Activated naive CD4-positive, alpha-beta T cell treated with anti-CD3 and anti-CD28 coated beads, Interleukin-2, amount 50 U/mL, for 24 hours (primary cell): ENCODE results near the gene SLC6A12.
"Not testable (repeated sequence)": the region's sequence is repeated elsewhere in the genome, so short reads cannot be mapped to it uniquely, and the experiment has no call there.

ENCODE experiments used
- H3K27ac Mint-ChIP-seq: one replicate; pipeline ENCODE4 v1.8.0; 2021; ENCODE audit warnings: mild to moderate bottlenecking, mixed read lengths
- H3K27me3 Mint-ChIP-seq: one replicate; pipeline ENCODE4 v1.8.0; 2021; ENCODE audit warnings: mixed read lengths
- H3K36me3 Mint-ChIP-seq: one replicate; pipeline ENCODE4 v1.8.0; 2021; ENCODE audit warnings: mixed read lengths
- H3K4me1 Mint-ChIP-seq: one replicate; pipeline ENCODE4 v1.8.0; 2021; ENCODE audit warnings: mixed read lengths
- H3K4me3 Mint-ChIP-seq: one replicate; pipeline ENCODE4 v1.8.0; 2021; ENCODE audit warnings: mild to moderate bottlenecking, mixed read lengths
- H3K9me3 Mint-ChIP-seq: one replicate; pipeline ENCODE4 v1.8.0; 2021; ENCODE audit warnings: mixed read lengths

SLC6A12 gene

DNA sequence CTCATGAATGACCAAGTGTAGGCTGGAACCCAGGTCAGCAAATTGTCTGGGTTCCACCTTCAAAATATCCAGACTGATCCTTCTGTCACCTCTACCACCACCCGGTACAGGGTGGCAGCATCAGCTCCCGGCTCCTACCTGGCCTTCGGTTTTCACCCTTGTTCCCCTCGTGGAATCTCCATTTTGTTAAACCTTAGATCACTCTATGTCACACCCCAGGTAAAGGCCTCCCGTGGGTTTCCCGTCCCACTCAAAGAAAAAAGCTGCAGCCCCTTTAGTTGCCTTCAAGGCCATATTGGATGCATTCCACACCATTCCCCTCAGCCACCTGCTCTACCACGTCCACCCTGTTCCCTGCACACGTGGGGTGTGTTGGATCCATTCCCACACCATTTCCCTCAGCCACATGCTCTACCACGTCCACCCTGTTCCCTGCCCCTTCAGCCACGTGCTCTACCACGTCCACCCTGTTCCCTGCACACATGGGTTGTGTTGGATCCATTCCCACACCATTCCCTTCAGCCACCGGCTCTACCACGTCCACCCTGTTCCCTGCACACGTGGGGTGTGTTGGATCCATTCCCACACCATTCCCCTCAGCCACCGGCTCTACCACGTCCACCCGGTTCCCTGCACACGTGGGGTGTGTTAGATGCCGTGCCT is 24.9 kb upstream of the SLC6A12 start:
- Mint-ChIP-seq H3K4me1 (no peaks in the 10 kb centered on the region), H3K9me3 (no peaks in the 10 kb centered on the region), H3K36me3 (no peaks in the 10 kb centered on the region), H3K4me3 (no peak overlapping the region), H3K27ac (no peak overlapping the region), H3K27me3 (peaks cover 4% of the 10 kb centered on the region)

- Mint-ChIP-seq H3K4me3 (no peak overlapping the region), H3K36me3 (no peaks in the 10 kb centered on the region), H3K4me1 (no peaks in the 10 kb centered on the region), H3K9me3 (no peaks in the 10 kb centered on the region), H3K27me3 (peaks cover 3% of the 10 kb centered on the region), H3K27ac (no peak overlapping the region)
Observed at GRCh38 chr12:238116-238515, 24.2 kb upstream of the SLC6A12 start.

DNA sequence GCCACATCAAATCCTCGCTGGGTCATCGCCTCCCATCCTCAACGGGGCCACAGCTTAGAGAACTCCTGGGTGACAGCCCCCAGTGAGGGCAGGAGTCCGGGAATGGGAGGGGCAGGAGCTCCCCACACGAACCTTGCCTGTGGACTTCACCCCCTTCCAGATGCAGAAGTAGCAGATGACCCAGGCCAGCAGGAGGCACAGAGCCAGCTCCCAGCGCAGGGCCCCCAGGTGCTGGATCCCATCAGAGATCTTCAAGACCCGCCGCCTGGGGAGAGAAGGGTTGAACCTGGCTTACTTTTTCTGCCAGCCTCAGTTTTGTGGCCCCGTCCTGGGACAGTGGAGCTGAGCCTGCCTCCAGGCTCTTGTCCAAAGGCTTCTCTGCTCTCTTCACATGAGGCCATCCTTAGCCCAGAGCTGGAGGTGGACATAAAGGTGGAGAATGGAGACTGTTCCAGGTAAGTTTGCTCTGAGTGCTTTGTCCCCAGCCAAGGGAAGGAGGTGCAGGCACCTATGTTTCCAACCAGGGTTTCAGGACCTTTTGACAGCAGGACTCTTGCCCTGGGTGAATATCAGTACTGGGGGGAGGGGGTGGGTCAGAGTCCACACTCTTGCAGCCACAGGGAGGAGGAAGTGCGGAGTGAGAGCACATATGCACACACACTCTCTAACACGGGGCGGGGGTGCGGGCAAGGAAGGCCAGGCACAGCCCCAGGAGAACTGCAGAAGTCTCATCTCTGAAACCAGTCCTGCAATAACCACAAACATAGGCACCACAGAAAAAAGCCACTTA is 23.3 kb upstream of the SLC6A12 start:
- H3K27me3 Mint-ChIP-seq = peaks cover 3% of the 10 kb centered on the region
- H3K9me3 Mint-ChIP-seq = no peaks in the 10 kb centered on the region
- H3K27ac Mint-ChIP-seq = no peak overlapping the region
- no peaks in the 10 kb centered on the region for H3K36me3 Mint-ChIP-seq
- H3K4me1 Mint-ChIP-seq = no peaks in the 10 kb centered on the region
- no peak overlapping the region for H3K4me3 Mint-ChIP-seq

DNA sequence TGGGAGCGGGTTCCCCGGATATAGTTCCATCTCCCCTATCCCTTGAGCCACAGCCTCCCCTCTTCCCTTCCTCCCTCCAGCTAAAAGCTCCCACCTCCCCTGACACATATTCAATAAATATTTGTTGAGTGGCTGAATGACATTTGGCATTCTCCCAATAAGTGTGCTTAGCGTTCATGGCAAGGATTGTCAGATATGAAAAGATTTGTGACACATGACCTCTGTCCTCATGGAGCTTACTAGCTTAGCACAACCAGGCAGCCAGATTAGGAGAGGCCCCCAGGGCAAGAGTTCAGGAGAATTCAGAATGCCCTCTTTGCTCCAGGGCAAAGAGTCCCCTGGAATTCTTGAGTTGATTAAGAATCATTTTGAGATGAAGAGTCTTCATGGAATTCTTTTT is 22.5 kb upstream of the SLC6A12 start:
- Mint-ChIP-seq H3K27me3 (peaks cover 1% of the 10 kb centered on the region), H3K4me1 (no peaks in the 10 kb centered on the region), H3K4me3 (no peak overlapping the region), H3K9me3 (no peaks in the 10 kb centered on the region), H3K27ac (no peak overlapping the region), H3K36me3 (no peaks in the 10 kb centered on the region)

- H3K27me3 Mint-ChIP-seq, H3K27ac Mint-ChIP-seq, H3K36me3 Mint-ChIP-seq, H3K4me3 Mint-ChIP-seq, H3K4me1 Mint-ChIP-seq, H3K9me3 Mint-ChIP-seq: not testable (repeated sequence)
Observed at GRCh38 chr12:235967-236366, 22.0 kb upstream of the SLC6A12 start.

DNA sequence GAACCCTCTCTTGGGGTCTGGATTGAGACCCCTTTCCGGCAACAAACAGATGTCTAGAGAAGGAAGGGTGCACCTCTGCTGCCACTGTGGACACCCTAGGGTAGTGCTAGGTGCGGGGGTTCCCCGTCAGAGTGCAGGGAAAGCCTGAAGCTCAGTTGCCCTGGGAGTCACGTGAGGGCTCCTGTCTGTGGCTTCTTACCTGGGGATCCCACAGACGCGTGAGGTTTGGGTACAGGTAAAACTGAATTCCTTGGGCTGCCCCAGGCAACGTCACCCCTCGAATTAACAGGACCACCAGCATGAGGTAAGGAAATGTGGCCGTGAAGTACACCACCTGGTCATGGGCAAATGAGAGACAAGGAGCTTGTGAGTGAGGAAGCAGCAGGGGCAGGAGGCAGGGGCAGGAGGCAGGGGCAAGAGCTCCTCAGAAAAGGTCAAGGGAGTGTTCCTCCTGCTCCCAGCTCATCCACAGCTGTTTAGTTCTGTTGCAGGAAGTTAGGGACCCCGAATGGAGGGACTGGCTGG is 21.0 kb upstream of the SLC6A12 start:
- peaks cover 1% of the 10 kb centered on the region for H3K27me3 Mint-ChIP-seq
- H3K9me3 Mint-ChIP-seq = no peaks in the 10 kb centered on the region
- no peak overlapping the region for H3K4me3 Mint-ChIP-seq
- H3K27ac Mint-ChIP-seq = no peak overlapping the region
- H3K4me1 Mint-ChIP-seq = no peaks in the 10 kb centered on the region
- H3K36me3 Mint-ChIP-seq = no peaks in the 10 kb centered on the region

- Mint-ChIP-seq H3K9me3 (no peaks in the 10 kb centered on the region), H3K4me1 (no peaks in the 10 kb centered on the region), H3K27ac (no peak overlapping the region)
Observed at GRCh38 chr12:234019-234418, 20.1 kb upstream of the SLC6A12 start.

GRCh38 chr12:233615-233968 is 19.6 kb upstream of the SLC6A12 start:
- Mint-ChIP-seq H3K27ac (no peak overlapping the region), H3K4me3 (no peak overlapping the region), H3K36me3 (no peaks in the 10 kb centered on the region), H3K4me1 (no peaks in the 10 kb centered on the region), H3K9me3 (no peaks in the 10 kb centered on the region), H3K27me3 (peaks cover 1% of the 10 kb centered on the region)

More at GRCh38 chr12:234019-234418, 20.1 kb upstream of the SLC6A12 start:
- no peaks in the 10 kb centered on the region for H3K36me3 Mint-ChIP-seq
- H3K4me3 Mint-ChIP-seq = no peak overlapping the region
- H3K27me3 Mint-ChIP-seq = peaks cover 1% of the 10 kb centered on the region

DNA sequence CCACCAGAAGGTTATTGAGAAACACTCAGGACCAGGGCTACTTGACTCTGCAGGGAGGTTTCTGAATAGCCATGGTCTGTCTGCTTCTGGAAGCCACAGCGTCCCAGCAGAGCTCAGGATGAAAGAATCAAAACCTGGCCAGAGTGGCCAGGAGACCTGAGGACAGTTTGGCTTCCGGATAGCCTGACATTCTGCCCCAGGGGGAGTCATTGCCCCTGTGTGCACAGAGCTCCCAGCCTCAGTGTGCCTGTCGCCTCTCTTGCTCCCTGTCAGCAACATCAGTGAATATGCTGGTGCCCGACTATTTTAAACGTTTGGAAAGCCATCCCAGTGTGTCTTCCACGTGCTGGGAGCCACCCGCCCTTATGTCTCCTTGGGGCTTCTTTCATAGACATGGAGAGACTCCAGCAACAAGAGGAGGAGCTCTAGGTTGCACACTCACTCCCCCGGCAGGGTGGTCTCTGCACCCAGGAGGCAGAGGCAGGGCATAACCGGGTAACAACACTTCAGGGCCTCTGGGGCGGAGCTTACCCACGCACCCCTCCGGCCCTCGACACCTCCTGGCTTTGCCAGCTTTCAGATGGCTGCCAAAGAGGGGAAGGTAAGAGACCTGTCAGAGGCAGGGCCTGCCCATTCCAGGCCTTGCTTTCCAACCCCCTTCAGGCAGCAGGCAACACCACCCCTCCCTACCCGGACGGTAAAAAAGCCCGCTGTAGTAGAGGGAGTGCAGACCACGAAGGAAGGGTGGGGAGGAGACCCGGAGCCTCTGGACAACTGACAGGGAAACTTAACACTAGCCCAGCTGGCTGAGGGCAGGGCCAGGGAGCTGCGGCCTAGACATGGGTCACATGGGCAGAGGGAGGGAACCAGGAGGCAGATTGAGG is 19.0 kb upstream of the SLC6A12 start:
- Mint-ChIP-seq H3K36me3 (no peaks in the 10 kb centered on the region), H3K27ac (no peak overlapping the region), H3K4me3 (no peak overlapping the region), H3K9me3 (no peaks in the 10 kb centered on the region), H3K4me1 (no peaks in the 10 kb centered on the region), H3K27me3 (peaks cover 1% of the 10 kb centered on the region)

DNA sequence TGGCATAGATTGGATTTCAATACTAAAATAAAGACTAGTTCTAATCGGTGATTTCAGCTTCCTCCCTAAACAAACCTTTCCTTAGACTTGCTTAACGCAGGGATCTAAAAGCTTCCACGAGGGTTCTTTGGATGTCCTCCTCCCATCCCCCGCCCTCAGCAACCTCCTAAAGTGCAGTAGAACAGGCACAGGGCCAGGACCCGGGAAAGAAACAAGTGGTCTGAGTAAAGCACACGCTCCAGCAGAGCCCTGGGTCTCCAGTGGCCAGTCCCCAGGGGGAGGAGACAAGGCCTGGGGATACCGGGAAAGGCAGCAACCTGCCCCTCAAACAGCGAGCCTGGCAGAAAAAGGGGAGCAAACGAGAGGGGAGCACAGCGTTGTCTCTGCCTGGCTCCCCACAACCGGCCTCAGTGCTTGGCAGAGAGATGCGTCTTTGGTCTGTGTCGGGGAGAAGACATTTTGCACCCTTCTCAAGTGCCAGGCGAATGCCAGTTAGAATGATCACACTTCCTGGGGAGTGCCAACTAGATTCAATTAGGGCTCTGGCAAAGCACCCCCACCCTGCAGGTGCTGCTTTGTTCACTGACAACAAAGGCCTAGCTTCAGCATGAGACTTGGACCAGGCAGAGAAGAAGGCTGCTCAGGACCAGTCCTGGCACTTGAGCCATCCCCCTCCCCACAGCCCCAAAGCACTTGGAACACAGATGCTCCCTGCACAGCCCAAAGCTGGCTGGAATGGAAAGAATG is 17.1 kb upstream of the SLC6A12 start:
- no peaks in the 10 kb centered on the region for H3K36me3 Mint-ChIP-seq
- peaks cover 1% of the 10 kb centered on the region for H3K27me3 Mint-ChIP-seq
- no peaks in the 10 kb centered on the region for H3K4me1 Mint-ChIP-seq
- H3K4me3 Mint-ChIP-seq = no peak overlapping the region
- no peak overlapping the region for H3K27ac Mint-ChIP-seq
- H3K9me3 Mint-ChIP-seq = no peaks in the 10 kb centered on the region

DNA sequence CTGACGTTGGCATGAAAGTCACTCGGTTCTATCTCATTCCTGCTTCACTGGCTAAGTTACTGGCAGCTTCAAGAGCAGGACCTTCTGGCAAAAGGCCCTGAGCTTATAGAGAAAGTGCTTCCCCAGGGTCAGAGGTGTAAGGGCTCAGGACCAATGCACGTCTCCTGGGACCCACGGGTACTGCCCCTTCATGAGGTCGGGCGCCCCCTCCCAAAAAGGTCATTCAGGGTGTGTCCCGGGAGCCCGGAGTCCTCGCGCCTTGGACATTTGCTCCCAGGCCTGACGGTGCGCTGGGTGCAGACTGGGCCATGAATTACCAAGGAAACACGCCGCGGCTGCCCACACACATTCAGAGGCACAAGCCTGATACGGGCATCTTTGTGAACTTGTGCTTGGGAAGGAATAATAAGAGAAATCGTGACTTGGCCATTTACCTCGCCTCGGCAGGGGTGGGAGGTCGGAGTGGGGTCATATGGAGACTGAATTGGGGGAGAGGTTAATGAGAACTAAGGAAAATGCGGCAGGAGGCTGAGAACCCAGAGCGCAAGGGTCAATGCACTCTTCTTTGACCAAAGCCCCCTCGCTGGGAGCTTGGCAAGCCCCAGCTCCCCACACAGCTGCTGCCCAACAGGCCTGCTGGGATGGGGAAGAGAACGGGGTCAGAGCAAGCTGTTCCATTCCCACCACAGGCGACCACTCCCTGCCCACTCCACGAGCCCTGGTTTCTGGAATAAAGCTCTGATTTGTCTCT is 15.7 kb upstream of the SLC6A12 start:
- Mint-ChIP-seq H3K36me3 (no peaks in the 10 kb centered on the region), H3K27me3 (no peaks in the 10 kb centered on the region), H3K4me3 (no peak overlapping the region), H3K4me1 (no peaks in the 10 kb centered on the region), H3K27ac (no peak overlapping the region), H3K9me3 (no peaks in the 10 kb centered on the region)

GRCh38 chr12:228846-229200 is 14.9 kb upstream of the SLC6A12 start:
- Mint-ChIP-seq H3K4me3 (no peak overlapping the region), H3K27me3 (no peaks in the 10 kb centered on the region), H3K36me3 (no peaks in the 10 kb centered on the region), H3K9me3 (no peaks in the 10 kb centered on the region), H3K4me1 (no peaks in the 10 kb centered on the region), H3K27ac (no peak overlapping the region)

DNA sequence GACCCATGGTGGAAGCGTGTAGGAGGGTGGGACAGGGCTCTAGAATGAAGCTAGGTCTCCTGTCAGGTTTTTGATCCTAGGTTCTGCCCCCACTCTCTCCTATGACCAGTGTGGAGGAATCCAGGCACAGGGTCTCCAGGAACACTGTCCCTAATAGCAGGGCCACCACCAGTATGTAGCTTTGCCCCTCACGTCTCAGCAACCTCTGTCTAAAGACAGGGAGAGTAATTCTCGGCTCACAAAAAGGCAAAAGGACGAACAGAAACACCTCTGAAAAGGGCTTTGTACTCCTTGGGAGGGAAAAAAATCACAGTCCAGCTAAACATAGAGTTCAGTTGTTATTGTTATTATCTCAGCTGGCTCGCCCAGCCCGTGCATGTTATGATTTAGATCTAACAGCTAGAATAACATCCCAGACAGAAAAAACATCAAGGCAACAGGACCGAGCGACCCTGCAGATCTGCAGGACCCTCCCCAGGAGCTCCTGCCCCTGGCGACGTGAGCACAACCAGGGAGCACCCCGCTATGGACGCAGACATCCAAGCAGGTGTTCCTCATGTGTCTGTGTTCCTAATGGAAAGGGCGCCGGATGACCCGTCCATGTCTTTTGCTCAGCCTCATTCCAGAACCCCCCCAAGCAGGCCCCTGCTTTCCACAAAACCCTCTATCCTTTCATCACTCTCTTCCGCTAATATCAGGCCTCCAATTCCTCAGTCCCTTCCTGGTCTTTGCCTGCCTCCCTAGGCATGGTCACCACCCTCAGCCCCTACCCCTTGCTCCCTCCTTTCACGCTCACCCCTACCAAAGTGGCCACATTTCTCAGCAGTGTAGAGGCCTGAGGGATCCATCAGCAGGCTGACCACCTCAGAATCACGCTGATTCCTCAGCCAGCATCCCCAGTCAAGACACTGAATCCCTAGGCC is 14.2 kb upstream of the SLC6A12 start:
- no peak overlapping the region for H3K27ac Mint-ChIP-seq
- H3K4me1 Mint-ChIP-seq = no peaks in the 10 kb centered on the region
- no peak overlapping the region for H3K4me3 Mint-ChIP-seq
- H3K36me3 Mint-ChIP-seq = no peaks in the 10 kb centered on the region
- no peaks in the 10 kb centered on the region for H3K9me3 Mint-ChIP-seq
- H3K27me3 Mint-ChIP-seq = no peaks in the 10 kb centered on the region
